ENCODE data around the gene MAN1A1.

The MAN1A1 gene

GRCh38 chr6:119140196-119141140 is 209.1 kb downstream of the MAN1A1 start:
- DNase-seq (ENCODE audit: low spot score) = no peak

- DNase-seq (ENCODE audit: low spot score) = no peak
Observed at GRCh38 chr6:119138906-119139541, 210.5 kb downstream of the MAN1A1 start.

- DNase-seq (ENCODE audit: low spot score) = no peak
Observed at GRCh38 chr6:119137194-119138072, 212.1 kb downstream of the MAN1A1 start.

- DNase-seq (ENCODE audit: low spot score) = no peak
Observed at GRCh38 chr6:119134752-119135151, 214.8 kb downstream of the MAN1A1 start.

GRCh38 chr6:119133400-119133799 is 216.2 kb downstream of the MAN1A1 start:
- no peak for DNase-seq (ENCODE audit: low spot score)

- no peak for DNase-seq (ENCODE audit: low spot score)
Observed at GRCh38 chr6:119132261-119132981, 217.1 kb downstream of the MAN1A1 start.

GRCh38 chr6:119129968-119130484 is 219.5 kb downstream of the MAN1A1 start:
- peak; percentile 74 for DNase-seq (ENCODE audit: low spot score)

- DNase-seq (ENCODE audit: low spot score) = peak; percentile 71
Observed at GRCh38 chr6:119129148-119129967, 220.2 kb downstream of the MAN1A1 start.

- no peak for DNase-seq (ENCODE audit: low spot score)
Observed at GRCh38 chr6:119128252-119128912, 221.2 kb downstream of the MAN1A1 start.

GRCh38 chr6:119127627-119128026 is 221.9 kb downstream of the MAN1A1 start:
- no peak for DNase-seq (ENCODE audit: low spot score)

Measured in LoVo (cell line).